ENCODE results near the gene CCDC179.

Gene CCDC179

GRCh38 chr11:22809893-22810292 is 50.4 kb downstream of the CCDC179 start:
- no peak overlapping the region for H3K4me3 ChIP-seq (ENCODE audit: low read depth, low read length)
- DNase-seq (ENCODE audit: low read depth) = no peak

GRCh38 chr11:22808571-22809197 is 51.6 kb downstream of the CCDC179 start:
- no peak for DNase-seq (ENCODE audit: low read depth)
- no peak overlapping the region for H3K4me3 ChIP-seq (ENCODE audit: low read depth, low read length)

GRCh38 chr11:22807855-22808570 is 52.3 kb downstream of the CCDC179 start:
- DNase-seq (ENCODE audit: low read depth) = no peak
- H3K4me3 ChIP-seq (ENCODE audit: low read depth, low read length) = no peak overlapping the region

GRCh38 chr11:22807391-22807790 is 52.9 kb downstream of the CCDC179 start:
- H3K4me3 ChIP-seq (ENCODE audit: low read depth, low read length) = no peak overlapping the region
- DNase-seq (ENCODE audit: low read depth) = no peak

GRCh38 chr11:22802861-22803260 is 57.4 kb downstream of the CCDC179 start:
- H3K4me3 ChIP-seq (ENCODE audit: low read depth, low read length) = no peak overlapping the region
- DNase-seq (ENCODE audit: low read depth) = no peak

- no peak overlapping the region for H3K4me3 ChIP-seq (ENCODE audit: low read depth, low read length)
- no peak for DNase-seq (ENCODE audit: low read depth)
Observed at GRCh38 chr11:22800482-22800881, 59.8 kb downstream of the CCDC179 start.

- DNase-seq (ENCODE audit: low read depth) = no peak
- no peak overlapping the region for H3K4me3 ChIP-seq (ENCODE audit: low read depth, low read length)
Observed at GRCh38 chr11:22798901-22799300, 61.4 kb downstream of the CCDC179 start.

GRCh38 chr11:22797047-22797446 is 63.2 kb downstream of the CCDC179 start:
- no peak for DNase-seq (ENCODE audit: low read depth)
- no peak overlapping the region for H3K4me3 ChIP-seq (ENCODE audit: low read depth, low read length)

All from skeletal muscle cell (primary cell).